A549 (cell line): ENCODE results near the gene KRI1. TPM values are rescaled to one million over a fixed set of nuclear protein-coding genes. Genes with fewer than 3 reads are reported as not detected.

Source experiments
- ATAC-seq, 2 experiments: fragments of 200-7000 bp in 1 of 2; fragments of >200 bp in 1 of 2; cut with Nextera tagmentation in 1 of 2; cut with Tn5 transposase in 1 of 2; 3 replicates each; pipeline versions ENCODE4 v1.8.0 to v1.9.1; 2018 to 2020; ENCODE audit warnings: mild to moderate bottlenecking in 1 of 2, moderate library complexity in 1 of 2
- CTCF ChIA-PET: fragments of 300-600 bp; sonication (Branson Sonifier 250); formaldehyde crosslinking; extraction: SDS; loops from one replicate; lab custom pipeline; 2021; ENCODE audit warnings: antibody characterized with exemption, inconsistent platforms; lab: Yijun Ruan, JAX
- POLR2A ChIA-PET: fragments of 350-600 bp; formaldehyde crosslinking; extraction: SDS; loops from one replicate; lab custom pipeline; 2021; ENCODE audit warnings: antibody characterized with exemption, inconsistent platforms; lab: Yijun Ruan, JAX
- DNase-seq, 2 experiments: peaks; one replicate each; pipeline versions ENCODE4 v3.0.0 to v3.0.0-alpha.2; 2011 to 2016; ENCODE audit warnings: low read depth in 1 of 2, low spot score in 1 of 2
- FAIRE-seq: peaks from 2 replicates; lab custom pipeline; 2011; peaks lifted over from hg19 to GRCh38; lab: Jason Lieb, UNC
- H3K27ac ChIP-seq, 2 experiments: fragments of >200 bp; sonication (Bioruptor Twin); formaldehyde crosslinking; 3 replicates each; pipeline ENCODE4 v1.5.1; 2016 to 2017
- H3K4me1 ChIP-seq: fragments of >200 bp; sonication (Bioruptor Twin); formaldehyde crosslinking; 3 replicates; pipeline ENCODE4 v1.6.1; 2016
- H3K4me2 ChIP-seq: fragments of >200 bp; sonication (Bioruptor Twin); formaldehyde crosslinking; 3 replicates; pipeline ENCODE4 v1.6.1; 2016
- H3K4me3 ChIP-seq: fragments of >200 bp; sonication (Bioruptor Twin); formaldehyde crosslinking; 3 replicates; pipeline ENCODE4 v1.5.1; 2016
- H3K9me3 ChIP-seq: fragments of >200 bp; sonication (Bioruptor Twin); formaldehyde crosslinking; 3 replicates; pipeline ENCODE4 v1.6.1; 2016
- BCL3 ChIP-seq: fragments of >200 bp; sonication (Bioruptor Twin); formaldehyde crosslinking; IDR thresholded peaks from 3 replicates; pipeline ENCODE4 v1.6.1; 2016
- CHD4 ChIP-seq: fragments of 200-600 bp; sonication (generic); IDR thresholded peaks from 2 replicates; pipeline ENCODE4 v1.6.1; 2016; ENCODE audit warnings: antibody characterized with exemption, mild to moderate bottlenecking, borderline replicate concordance
- CTCF ChIP-seq: fragments of >200 bp; sonication (Bioruptor Twin); formaldehyde crosslinking; IDR thresholded peaks from 3 replicates; pipeline ENCODE4 v1.5.1; 2016
- E2F6 ChIP-seq: IDR thresholded peaks from 2 replicates; pipeline ENCODE4 v1.6.1; 2012; ENCODE audit warnings: low read depth, borderline replicate concordance
- EHF ChIP-seq: fragments of 250-450 bp; sonication (Bioruptor Pico); IDR thresholded peaks from 2 replicates; pipeline ENCODE4 v1.5.0; 2020; ENCODE audit warnings: mild to moderate bottlenecking
- EP300 ChIP-seq, 2 experiments: fragments of >200 bp; sonication (Bioruptor Twin); formaldehyde crosslinking; IDR thresholded peaks; 2 replicates in 1 of 2; 3 replicates in 1 of 2; pipeline ENCODE4 v1.6.1; 2016 to 2017
- FOSB ChIP-seq: fragments of 250-450 bp; sonication (Bioruptor Pico); IDR thresholded peaks from 2 replicates; pipeline ENCODE4 v1.5.0; 2020; ENCODE audit warnings: mild to moderate bottlenecking, moderate library complexity
- FOSL2 ChIP-seq, 2 experiments: fragments of 450-650 bp in 1 of 2; fragments of >200 bp in 1 of 2; sonication (Bioruptor Twin) in 1 of 2; formaldehyde crosslinking; IDR thresholded peaks; 2 replicates each; pipeline versions ENCODE4 v1.5.0 to v1.6.1; 2016 to 2020; ENCODE audit warnings: mild to moderate bottlenecking in 1 of 2, moderate library complexity in 1 of 2
- GATA3 ChIP-seq: IDR thresholded peaks from 2 replicates; pipeline ENCODE4 v1.6.1; 2012; ENCODE audit warnings: borderline replicate concordance
- HMGXB4 ChIP-seq: fragments of 250-450 bp; sonication (Bioruptor Pico); IDR thresholded peaks from 2 replicates; pipeline ENCODE4 v1.5.0; 2021; ENCODE audit warnings: mild to moderate bottlenecking, moderate library complexity, borderline replicate concordance
- HOXA7 ChIP-seq: fragments of 250-450 bp; sonication (Bioruptor Pico); IDR thresholded peaks from 2 replicates; pipeline ENCODE4 v1.5.0; 2020; ENCODE audit warnings: mild to moderate bottlenecking, moderate library complexity
- HOXB13 ChIP-seq: fragments of 250-450 bp; sonication (Bioruptor Pico); IDR thresholded peaks from 2 replicates; pipeline ENCODE4 v1.5.0; 2020; ENCODE audit warnings: low read depth, mild to moderate bottlenecking, moderate library complexity
- JUN ChIP-seq, 2 experiments: fragments of >200 bp; sonication (Bioruptor Twin); formaldehyde crosslinking; IDR thresholded peaks; 2 replicates in 1 of 2; 3 replicates in 1 of 2; pipeline ENCODE4 v1.6.1; 2016 to 2017
- KDM1A ChIP-seq: fragments of 200-600 bp; sonication (generic); IDR thresholded peaks from 2 replicates; pipeline ENCODE4 v1.6.1; 2016; ENCODE audit warnings: low read depth, mild to moderate bottlenecking
- KDM5A ChIP-seq: fragments of 200-600 bp; sonication (generic); IDR thresholded peaks from 2 replicates; pipeline ENCODE4 v1.6.1; 2016; ENCODE audit warnings: antibody characterized with exemption, mild to moderate bottlenecking
- PBX3 ChIP-seq: IDR thresholded peaks from 2 replicates; pipeline ENCODE4 v1.6.1; 2012
- POLR2AphosphoS2 ChIP-seq: conservative IDR thresholded peaks from 2 replicates; pipeline ENCODE4 v1.6.1; 2012; ENCODE audit warnings: low read length, improper control_type of control experiment, inconsistent platforms
- RAD21 ChIP-seq, 2 experiments: fragments of >200 bp in 1 of 2; sonication (Bioruptor Twin) in 1 of 2; formaldehyde crosslinking in 1 of 2; IDR thresholded peaks in 1 of 2; conservative IDR thresholded peaks in 1 of 2; 2 replicates in 1 of 2; 3 replicates in 1 of 2; pipeline ENCODE4 v1.6.1; 2012 to 2018; ENCODE audit warnings: inconsistent platforms in 1 of 2
- REST ChIP-seq: fragments of 200-600 bp; sonication (generic); IDR thresholded peaks from 2 replicates; pipeline ENCODE4 v1.6.1; 2016; ENCODE audit warnings: antibody characterized with exemption, mild to moderate bottlenecking, moderate library complexity
- TP53 ChIP-seq: fragments of 250-450 bp; sonication (Bioruptor Pico); IDR thresholded peaks from 2 replicates; pipeline ENCODE4 v1.5.0; 2021; ENCODE audit warnings: mild to moderate bottlenecking, moderate library complexity
- USF2 ChIP-seq: fragments of 450-650 bp; IDR thresholded peaks from 2 replicates; pipeline ENCODE4 v1.6.1; 2014; ENCODE audit warnings: antibody characterized with exemption
- ZNF302 ChIP-seq: fragments of 250-450 bp; sonication (Bioruptor Pico); IDR thresholded peaks from 2 replicates; pipeline ENCODE4 v1.9.0; 2021; ENCODE audit warnings: inconsistent platforms, mild to moderate bottlenecking, moderate library complexity
- ZSCAN20 ChIP-seq: fragments of 250-450 bp; sonication (Bioruptor Pico); IDR thresholded peaks from 2 replicates; pipeline ENCODE4 v1.8.0; 2022; ENCODE audit warnings: mild to moderate bottlenecking, moderate library complexity
- WGBS: methylation state at CpG from one replicate; pipeline ENCODE4 v1.1.6; 2017; ENCODE audit errors: missing lambda C conversion rate; 5-methylcytosine and 5-hydroxymethylcytosine counted together
- polyA plus RNA-seq, 4 experiments: library from polyadenylated mRNA; depleted of rRNA in 3 of 4; stranded (reverse); fragments of >200 nt; fragmentation: RNase III in 1 of 4; extraction: RNeasy Plus Mini Kit Qiagen cat#74134 plus additional on column Dnase treatment in 1 of 4; gene quantifications; 2 replicates in 3 of 4; 3 replicates in 1 of 4; pipeline ENCODE4 v1.2.3, GENCODE V29; 2011 to 2017

KRI1 gene
- polyA plus RNA-seq, 2 of the 4 experiments (the other 2 are of a cell fraction) = 21.6 to 25.6 TPM

GRCh38 chr19:10514211-10515145 is 51.3 kb downstream of the KRI1 start:
- no peak overlapping the region for H3K4me3 ChIP-seq
- TF ChIP-seq KDM1A = no peak
- TF ChIP-seq ZSCAN20 (CRISPR knock-in tag) = no peak
- no peak for TF ChIP-seq USF2
- TF ChIP-seq FOSB (CRISPR knock-in tag) = no peak
- no peak for TF ChIP-seq TP53 (CRISPR knock-in tag)
- TF ChIP-seq GATA3 = no peak
- no peak for TF ChIP-seq CTCF
- no peak for TF ChIP-seq HOXA7 (CRISPR knock-in tag)
- no peak for TF ChIP-seq ZNF302 (CRISPR knock-in tag)
- no peak for TF ChIP-seq KDM5A
- no peak for TF ChIP-seq POLR2AphosphoS2
- TF ChIP-seq PBX3 = no peak
- no peak for TF ChIP-seq BCL3
- TF ChIP-seq E2F6 = no peak
- no peak for TF ChIP-seq EP300 (IDR thresholded peaks at IDR 0.05)
- FAIRE-seq (no peak), DNase-seq (no peak), ATAC-seq (no peak)
- POLR2A ChIA-PET = no interaction called here
- no peak overlapping the region for H3K27ac ChIP-seq
- 96% methylated on average over 85 of the region's 107 CpGs for WGBS
- no peak overlapping the region for H3K4me2 ChIP-seq
- peaks cover 22% of the 10 kb centered on the region; the same call in 2 of the 3 replicates for H3K4me1 ChIP-seq
- CTCF ChIA-PET = interaction anchor here (1.1 kb wide), 1 partner anchor 13 kb away, joined by 4 read pairs; no protein-coding TSS in a partner anchor
- H3K9me3 ChIP-seq = no peaks in the 10 kb centered on the region

- CTCF ChIA-PET = interaction anchor here (0.6 to 2.0 kb wide), 4 partner anchors 9 to 110 kb away, joined by 3 to 8 read pairs (median 4); partner anchors contain the start of gene KEAP1
- DNase-seq = no peak
- TF ChIP-seq HMGXB4 (CRISPR knock-in tag) = no peak
- no peak for TF ChIP-seq EHF
- no peak for TF ChIP-seq JUN (IDR thresholded peaks at IDR 0.05)
- TF ChIP-seq TP53 (CRISPR knock-in tag) = no peak
- no peak for TF ChIP-seq REST
- no peak for TF ChIP-seq CHD4
- TF ChIP-seq POLR2AphosphoS2 = no peak
- TF ChIP-seq RAD21 (conservative IDR thresholded peaks at IDR 0.05 in 1 of 2, IDR thresholded peaks at IDR 0.05 in 1 of 2) = no peak
- TF ChIP-seq FOSL2 (IDR thresholded peaks at IDR 0.05) = no peak
- no peak for TF ChIP-seq FOSL2 (CRISPR knock-in tag; IDR thresholded peaks at IDR 0.05)
- TF ChIP-seq KDM5A = no peak
- no peak for TF ChIP-seq HOXB13
These were observed 52.6 kb downstream of the KRI1 start for GRCh38 chr19:10513223-10513622.

More at GRCh38 chr19:10513223-10513622, 52.6 kb downstream of the KRI1 start:
- WGBS = 85% methylated on average over 7 of the region's 7 CpGs
- Histone ChIP-seq H3K9me3 (no peaks in the 10 kb centered on the region), H3K27ac (no peak overlapping the region), H3K4me3 (no peak overlapping the region), H3K4me1 (peaks cover 19% of the 10 kb centered on the region; the same call in 2 of the 3 replicates), H3K4me2 (no peak overlapping the region)
- no peak for ATAC-seq
- POLR2A ChIA-PET = no interaction called here
- no peak for FAIRE-seq
